GM18868 (cell line): ENCODE results near the gene TRPT1.

Experiments
- ATAC-seq: cut with Tn5 transposase; IDR thresholded peaks from one replicate; pipeline ENCODE4 v1.9.1; 2021; ENCODE audit warnings: mild to moderate bottlenecking, moderate library complexity; ENCODE audit not compliant: unreplicated experiment

Gene TRPT1

GRCh38 chr11:64225608-64226506 lies at the start of gene TRPT1, which contains the start of gene NUDT22:
Gene TRPT1, minus strand, starts transcription at chr11:64226186. Its CDS starts 326 bp downstream, at chr11:64225860.
Gene NUDT22, plus strand, starts transcription at chr11:64226274. Its CDS starts 379 bp downstream, at chr11:64226653.
- peak; percentile 47 for ATAC-seq

GRCh38 chr11:64275031-64275800 lies 49.2 kb upstream of the TRPT1 start:
- ATAC-seq = no peak

GRCh38 chr11:64269540-64270220 lies 43.7 kb upstream of the TRPT1 start:
- peak; percentile 70 for ATAC-seq

GRCh38 chr11:64268893-64269539 lies 43.0 kb upstream of the TRPT1 start:
- ATAC-seq = peak; percentile 10

DNA sequence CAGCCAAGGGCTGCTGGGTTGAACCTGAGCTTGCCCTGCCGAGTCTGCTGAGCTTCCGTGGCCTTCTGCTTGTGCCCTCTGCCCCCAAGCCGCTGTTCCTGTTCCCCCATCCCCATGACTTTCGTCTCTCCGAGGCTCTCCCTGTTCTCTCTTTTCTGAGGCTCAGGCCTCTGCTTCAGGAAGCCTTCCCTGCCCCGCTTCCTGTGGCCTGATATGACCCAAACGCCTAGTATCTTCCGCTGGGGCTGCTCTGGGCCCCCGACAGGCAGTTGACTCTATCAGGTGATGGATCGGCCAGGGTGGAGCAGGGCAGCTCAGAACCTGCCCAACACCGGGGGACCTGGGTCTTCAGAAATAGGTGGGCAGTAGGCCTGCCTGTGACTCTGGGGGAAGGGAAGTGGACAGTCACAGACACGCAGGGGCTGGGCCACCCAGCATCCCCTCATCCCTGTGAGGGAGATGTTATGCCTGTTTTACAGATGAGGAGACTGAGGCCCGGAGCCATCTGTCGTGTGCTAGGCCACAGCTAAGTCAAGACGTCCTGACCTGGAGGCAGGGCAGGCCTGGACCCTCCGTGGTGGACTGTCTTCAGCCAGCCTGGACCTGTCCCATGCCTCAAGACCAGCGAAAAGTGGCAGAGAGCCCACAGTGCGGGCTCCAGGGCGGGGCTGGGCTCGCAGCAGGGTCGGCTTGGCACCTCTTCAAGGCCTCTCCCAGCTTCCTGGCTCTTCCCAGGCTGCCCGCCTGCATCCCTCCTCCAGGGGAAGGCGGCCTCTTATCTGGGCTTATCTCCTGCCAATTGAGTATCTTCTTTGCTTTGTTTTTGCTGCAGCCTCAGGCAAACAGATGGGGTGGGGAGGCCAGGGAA lies 42.3 kb upstream of the TRPT1 start:
- ATAC-seq = no peak

- ATAC-seq = no peak
These were observed 41.4 kb upstream of the TRPT1 start for GRCh38 chr11:64267207-64267945.

GRCh38 chr11:64266339-64266738 lies 40.4 kb upstream of the TRPT1 start:
- no peak for ATAC-seq

DNA sequence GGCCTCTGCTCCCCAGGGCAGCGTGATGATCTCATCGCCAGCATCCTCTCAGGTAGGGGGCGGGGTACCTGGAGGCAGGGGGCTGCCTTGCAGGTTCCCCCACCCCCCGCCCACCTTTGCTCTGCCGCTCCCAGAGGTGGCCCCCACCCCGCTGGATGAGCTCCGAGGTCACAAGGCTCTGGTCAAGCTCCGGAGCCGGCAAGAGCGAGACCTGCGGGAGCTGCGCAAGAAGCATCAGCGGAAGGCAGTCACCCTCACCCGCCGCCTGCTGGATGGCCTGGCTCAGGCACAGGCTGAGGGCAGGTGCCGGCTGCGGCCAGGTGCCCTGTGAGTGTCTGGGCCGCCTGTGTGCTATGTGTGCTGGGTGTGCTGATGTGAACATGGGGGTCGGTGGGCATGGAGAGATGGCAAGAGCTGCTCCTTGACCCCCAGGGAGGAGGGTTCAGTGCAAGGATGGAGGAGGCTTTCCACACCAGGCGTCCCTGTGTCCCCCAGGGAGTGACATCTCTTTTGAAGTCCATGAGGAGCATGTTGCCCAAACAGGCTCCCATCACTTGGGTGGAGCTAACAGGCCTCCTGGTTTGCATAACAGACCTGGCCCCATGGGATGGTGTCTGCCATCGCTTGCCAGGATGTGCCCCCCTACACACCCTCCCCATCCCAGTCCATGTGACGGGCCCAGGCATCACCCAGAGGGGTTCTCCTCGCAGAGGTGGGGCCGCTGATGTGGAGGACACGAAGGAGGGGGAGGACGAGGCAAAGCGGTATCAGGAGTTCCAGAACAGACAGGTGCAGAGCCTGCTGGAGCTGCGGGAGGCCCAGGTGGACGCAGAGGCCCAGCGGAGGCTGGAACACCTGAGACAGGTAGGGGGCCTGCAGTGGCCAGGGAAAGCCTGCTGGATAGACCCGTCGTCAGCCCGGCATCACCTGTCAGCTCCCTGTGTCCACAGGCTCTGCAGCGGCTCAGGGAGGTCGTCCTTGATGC lies 39.5 kb upstream of the TRPT1 start:
- ATAC-seq = no peak

DNA sequence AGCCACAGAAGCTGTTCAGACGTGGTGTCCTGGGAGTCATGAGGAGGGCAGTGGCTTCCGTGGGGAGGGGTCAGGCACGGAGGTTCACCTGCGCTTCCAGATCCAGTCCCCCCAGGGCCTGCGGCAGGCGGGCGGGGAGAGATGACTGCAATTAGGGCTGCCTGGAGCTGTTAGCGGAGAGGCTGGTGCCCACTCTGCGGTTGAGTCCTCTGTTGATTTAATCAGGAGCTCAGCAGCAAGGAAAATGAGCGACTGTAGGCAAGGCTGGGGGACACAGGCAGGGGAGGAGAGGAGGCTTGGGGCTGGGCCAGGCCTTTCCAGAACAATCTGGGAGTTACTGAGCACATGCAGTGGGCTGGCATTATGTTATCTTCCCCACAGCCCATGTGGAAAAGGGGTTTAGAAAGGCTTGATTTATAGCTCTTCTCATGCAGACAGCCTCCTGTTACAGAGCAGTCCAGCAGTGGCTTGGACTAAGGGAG lies 38.4 kb upstream of the TRPT1 start:
- ATAC-seq = no peak

DNA sequence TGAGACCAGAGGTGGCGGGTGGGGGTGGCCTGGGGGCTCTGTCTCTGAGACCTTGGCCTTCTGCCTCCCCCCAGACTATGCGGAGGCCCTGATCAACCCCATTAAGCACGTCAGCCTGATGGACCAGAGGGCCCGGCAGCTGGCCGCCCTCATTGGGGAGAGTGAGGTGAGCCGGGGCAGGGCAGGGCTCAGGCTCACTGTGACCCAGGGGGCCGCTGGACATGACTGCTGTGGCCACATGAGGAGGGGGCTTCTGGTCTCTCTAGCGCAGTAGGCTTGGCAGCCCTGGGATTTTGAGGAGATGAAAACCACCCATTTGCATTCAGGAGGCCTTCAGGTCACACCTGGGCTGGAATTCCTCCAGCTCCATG lies 37.9 kb upstream of the TRPT1 start:
- ATAC-seq = no peak

DNA sequence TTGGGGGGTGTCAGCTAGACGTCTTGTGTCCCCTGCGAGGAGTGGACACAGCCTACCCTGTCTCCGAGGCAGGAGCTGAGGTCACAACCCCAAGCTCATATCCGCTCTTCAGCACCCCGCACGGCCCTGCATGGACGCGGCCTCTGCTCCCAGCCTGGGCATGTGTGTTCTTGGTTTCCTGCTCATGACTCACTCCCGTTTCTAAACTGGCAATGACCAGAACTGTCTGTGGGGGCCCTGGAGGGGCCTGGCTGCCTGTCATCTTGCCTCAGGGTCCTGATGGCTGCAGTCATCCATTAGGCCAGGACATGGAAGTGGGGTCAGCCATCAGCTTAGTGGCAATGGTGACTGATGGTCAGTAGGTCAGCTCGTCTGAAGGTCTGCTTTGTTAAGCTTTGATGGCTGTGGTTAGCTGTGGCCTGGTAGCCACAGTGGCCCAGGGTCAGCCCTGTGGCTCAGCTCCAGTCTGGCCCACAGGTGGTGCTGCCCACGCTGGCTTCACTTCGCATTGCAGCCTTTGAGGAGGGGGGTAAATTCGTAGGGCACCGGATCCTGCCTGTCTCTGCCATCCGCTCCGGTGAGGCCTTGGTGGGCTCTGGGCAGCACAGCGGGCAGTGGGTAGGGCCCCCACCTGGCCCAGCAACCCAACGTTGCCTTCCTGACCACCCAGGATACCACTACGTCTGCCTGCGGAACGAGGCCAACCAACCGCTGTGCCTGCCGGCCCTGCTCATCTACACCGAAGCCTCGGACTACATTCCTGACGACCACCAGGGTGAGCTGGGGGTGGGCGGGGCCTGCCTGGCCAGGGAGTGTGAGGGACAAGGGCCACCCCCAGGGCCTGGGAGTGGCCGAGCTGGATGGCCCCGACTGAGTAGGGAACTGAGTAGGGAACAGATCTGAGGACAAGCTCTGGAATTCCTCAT lies 37.3 kb upstream of the TRPT1 start:
- ATAC-seq = no peak

DNA sequence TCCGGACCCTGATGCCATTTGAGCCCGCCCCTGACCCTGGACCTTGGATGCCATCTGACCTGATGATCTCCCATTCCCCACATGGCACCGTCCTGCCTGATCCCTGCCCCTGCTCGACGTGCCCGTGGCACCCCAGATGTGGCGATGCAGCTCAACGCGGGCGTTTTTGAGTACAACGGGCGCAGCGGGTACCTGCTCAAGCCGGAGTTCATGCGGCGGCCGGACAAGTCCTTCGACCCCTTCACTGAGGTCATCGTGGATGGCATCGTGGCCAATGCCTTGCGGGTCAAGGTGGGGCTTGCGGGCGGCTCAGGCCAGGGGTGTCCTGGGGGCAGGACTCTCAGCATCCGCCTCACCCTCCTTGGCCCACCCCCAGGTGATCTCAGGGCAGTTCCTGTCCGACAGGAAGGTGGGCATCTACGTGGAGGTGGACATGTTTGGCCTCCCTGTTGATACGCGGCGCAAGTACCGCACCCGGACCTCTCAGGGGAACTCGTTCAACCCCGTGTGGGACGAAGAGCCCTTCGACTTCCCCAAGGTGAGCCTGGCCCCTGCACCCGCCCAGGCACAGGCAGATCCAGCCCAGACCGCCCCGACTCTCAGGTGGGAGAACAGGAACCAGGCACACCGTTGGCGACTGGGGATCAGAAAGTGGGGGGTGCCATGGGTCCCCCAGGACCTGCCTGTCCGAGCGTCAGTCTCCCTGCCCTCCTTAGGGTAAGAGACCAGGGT lies 36.5 kb upstream of the TRPT1 start:
- no peak for ATAC-seq

DNA sequence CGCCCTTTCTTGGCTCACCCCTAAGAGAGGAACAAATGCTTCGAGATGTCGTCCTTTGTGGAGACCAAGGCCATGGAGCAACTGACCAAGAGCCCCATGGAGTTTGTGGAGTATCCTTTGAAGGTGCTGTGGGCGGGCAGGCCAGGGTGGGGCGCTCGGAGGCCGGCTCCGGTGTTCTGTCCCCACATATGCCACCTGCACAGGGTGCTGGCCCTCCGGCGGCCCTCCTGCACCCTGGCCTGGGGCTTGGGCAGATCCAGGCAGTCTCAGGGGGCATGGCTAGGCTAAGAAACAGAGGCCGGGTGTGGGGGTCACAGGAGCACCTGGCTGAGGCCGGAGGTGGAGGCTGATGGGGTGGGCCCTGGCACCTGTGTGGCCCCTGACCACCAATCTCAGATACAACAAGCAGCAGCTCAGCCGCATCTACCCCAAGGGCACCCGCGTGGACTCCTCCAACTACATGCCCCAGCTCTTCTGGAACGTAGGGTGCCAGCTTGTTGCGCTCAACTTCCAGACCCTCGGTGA lies 35.6 kb upstream of the TRPT1 start:
- ATAC-seq = no peak

DNA sequence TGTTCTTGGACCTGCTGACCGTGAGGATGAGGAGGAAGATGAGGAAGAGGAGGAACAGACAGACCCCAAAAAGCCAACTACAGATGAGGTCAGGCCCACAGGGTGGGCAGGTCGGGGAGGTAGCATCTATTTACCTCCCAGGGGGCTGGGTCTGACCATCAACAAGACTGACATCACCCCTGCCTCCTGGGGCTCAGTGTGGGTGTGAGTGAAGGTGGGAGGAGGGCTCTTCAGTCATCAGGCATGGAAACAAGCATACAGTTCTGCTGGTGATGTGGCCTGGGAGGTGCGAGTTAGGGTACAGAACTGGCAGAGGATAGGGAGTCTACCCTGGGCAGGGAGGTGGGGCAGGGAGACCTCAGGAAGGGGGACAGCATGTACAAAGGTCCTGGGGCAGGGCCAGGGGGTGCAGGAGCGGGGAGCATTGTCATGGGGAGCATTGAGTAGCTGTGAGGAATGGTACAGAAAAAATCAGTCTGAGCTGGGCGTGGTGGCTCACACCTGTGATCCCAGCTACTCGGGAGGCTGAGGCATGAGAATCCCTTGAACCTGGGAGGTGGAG lies 34.2 kb upstream of the TRPT1 start:
- no peak for ATAC-seq

GRCh38 chr11:64259533-64260067 lies 33.6 kb upstream of the TRPT1 start:
- ATAC-seq = no peak
